ENCODE measurements around the gene CSNK2A1. TPM values are rescaled to one million over a fixed set of nuclear protein-coding genes. Genes with fewer than 3 reads are reported as not detected.
A peak's percentile ranks its signal among the peaks of the same experiment; 100 is the strongest.

The CSNK2A1 gene
- total and polyA plus RNA-seq, 11 donors, result 30.3 to 136 (median 119) TPM

DNA sequence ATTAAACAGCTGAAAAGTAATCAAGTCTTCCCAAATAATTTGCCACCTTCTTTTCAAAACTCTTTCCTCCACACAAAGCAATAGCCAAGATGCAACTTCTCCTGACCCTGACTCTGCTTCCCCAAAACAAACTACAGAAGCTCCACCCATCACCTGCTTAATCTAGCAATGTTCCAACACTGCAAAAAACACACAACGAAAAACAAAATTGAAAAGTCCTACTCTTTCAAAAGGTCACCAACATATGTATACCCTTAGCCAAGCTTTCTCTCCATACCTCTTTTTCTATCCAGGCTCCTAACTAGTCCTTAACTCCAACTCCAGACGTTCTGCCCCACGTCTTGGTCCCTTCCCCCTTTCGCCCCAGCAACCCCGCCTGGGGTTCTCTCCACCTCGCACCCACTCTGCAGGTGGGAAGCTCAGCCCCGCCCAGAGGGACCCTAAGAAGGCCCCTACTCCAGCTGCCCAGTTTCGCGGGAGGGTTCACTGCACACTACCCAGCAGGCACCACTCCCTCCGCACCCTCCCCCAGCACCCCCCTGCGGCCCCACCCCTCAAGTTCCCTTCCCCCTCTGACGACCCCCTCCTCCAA, 717 bp downstream of the CSNK2A1 start:
- Histone ChIP-seq H3K36me3 (no peaks in the 10 kb centered on the region), H3K4me1 (peaks cover 8 to 62% (median 37%) of the 10 kb centered on the region in 12 donors), H3K9me3 (peaks cover 0 to 8% (median 0%) of the 10 kb centered on the region in 12 donors), H3K27ac (peak overlapping the region; percentile 88 to 96 (median 92)), H3K27me3 (no peaks in the 10 kb centered on the region), H3K4me3 (peak overlapping the region; percentile 71 to 99 (median 90))
- DNase-seq (peak in 3 of 5 donors; percentile 25 to 36 (median 26)), ATAC-seq (peak in 3 of 4 donors; percentile 4 to 29 (median 17))
- 1 to 3% (median 2%) methylated on average over 11 to 12 of the region's 12 CpGs for WGBS, 4 donors
- intact Hi-C loops (cut with DNase I), result loop anchor here in 3 of 10 donors (1.0 to 10.0 kb wide), 5 partner anchors 110 to 292 kb away; partner anchors contain the start of genes FAM110A (in 1 of the 3), NRSN2 (in 1 of the 3), RBCK1 (in 1 of the 3) and SRXN1 (in 1 of the 3)
- TF ChIP-seq, protein P1, sequence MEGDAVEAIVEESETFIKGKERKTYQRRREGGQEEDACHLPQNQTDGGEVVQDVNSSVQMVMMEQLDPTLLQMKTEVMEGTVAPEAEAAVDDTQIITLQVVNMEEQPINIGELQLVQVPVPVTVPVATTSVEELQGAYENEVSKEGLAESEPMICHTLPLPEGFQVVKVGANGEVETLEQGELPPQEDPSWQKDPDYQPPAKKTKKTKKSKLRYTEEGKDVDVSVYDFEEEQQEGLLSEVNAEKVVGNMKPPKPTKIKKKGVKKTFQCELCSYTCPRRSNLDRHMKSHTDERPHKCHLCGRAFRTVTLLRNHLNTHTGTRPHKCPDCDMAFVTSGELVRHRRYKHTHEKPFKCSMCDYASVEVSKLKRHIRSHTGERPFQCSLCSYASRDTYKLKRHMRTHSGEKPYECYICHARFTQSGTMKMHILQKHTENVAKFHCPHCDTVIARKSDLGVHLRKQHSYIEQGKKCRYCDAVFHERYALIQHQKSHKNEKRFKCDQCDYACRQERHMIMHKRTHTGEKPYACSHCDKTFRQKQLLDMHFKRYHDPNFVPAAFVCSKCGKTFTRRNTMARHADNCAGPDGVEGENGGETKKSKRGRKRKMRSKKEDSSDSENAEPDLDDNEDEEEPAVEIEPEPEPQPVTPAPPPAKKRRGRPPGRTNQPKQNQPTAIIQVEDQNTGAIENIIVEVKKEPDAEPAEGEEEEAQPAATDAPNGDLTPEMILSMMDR (IDR thresholded peaks at IDR 0.05), result no peak
- no peak for TF ChIP-seq POLR2A (IDR thresholded peaks at IDR 0.05)

DNA sequence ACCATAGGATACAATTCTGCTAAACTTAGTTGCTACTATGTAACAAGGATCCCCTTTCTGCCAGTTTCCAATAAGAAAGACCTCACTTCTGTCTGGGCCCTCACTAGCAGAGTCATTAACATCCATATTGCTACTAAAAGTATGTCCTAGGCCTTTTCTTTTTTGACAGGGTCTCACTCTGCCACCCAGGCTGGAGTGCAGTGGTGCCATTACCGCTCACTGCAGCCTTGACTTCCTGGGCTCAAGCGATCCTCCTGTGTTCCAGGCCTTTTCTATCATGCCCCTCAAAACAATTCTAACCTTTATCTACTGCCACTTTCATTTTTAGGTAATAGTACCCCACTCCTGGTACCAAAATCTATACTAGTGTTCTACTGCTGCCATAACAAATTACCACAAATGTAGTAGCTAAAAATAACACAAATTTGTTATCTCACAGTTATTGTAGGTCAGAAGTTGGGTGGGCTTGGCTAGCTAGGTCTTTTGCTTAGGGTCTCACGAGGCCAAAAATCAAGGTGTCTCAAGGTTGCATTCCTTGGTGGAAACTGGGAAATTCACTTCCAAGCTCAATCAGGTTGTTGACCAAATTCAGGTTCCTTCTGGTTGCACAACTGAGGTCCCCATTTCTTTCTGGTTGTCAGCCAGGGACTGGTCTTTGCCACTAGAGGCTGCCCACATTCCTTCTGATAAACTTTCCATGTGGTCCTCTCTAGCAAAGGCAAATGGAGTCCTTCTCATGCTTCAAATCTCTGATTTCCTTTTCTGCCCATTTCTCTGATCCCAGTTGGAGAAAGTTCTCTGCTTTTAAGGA, 3.0 kb downstream of the CSNK2A1 start:
- Histone ChIP-seq H3K4me1 (peaks cover 12 to 83% (median 59%) of the 10 kb centered on the region in 12 donors), H3K27ac (peak overlapping the region in 4 of 12 donors; percentile 12 to 43 (median 35)), H3K27me3 (no peaks in the 10 kb centered on the region), H3K9me3 (peaks cover 0 to 8% (median 0%) of the 10 kb centered on the region in 12 donors), H3K36me3 (no peaks in the 10 kb centered on the region), H3K4me3 (peak overlapping the region in 1 of 12 donors; percentile 10)
- no peak for TF ChIP-seq POLR2A (IDR thresholded peaks at IDR 0.05)
- TF ChIP-seq, protein P1 (IDR thresholded peaks at IDR 0.05), result no peak
- no peak for ATAC-seq
- intact Hi-C loops (cut with DNase I), result loop anchor here in 3 of 10 donors (5.0 to 10.0 kb wide), 4 partner anchors 133 to 294 kb away; partner anchors contain the start of genes FAM110A (in 1 of the 3), NRSN2 (in 1 of the 3) and RBCK1 (in 1 of the 3)
- WGBS, 4 donors, result 93 to 97% (median 96%) methylated on average over 3 of the region's 3 CpGs
- DNase-seq, result no peak

DNA sequence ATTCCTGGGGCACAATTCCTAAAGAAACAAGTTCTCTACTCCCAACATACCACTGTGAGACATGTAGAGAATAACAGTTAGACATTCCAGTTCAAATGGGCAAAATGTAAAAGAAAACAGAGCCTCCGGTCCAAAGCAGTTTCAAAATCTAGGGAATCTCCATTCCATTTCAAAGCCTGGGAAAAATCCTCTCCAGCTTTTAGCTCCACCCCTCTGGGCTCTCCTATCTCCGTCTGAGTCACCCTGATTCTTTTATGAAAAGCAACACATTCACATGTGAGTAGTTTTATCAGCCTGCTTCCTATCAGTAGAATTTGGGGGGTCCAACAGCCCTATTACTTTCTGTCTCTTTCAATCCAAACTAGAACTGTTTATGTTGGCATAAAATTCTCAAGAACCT, 3.7 kb downstream of the CSNK2A1 start:
- DNase-seq (no peak), ATAC-seq (no peak)
- Histone ChIP-seq H3K36me3 (no peaks in the 10 kb centered on the region), H3K9me3 (peaks cover 0 to 8% (median 0%) of the 10 kb centered on the region in 12 donors), H3K4me3 (peak overlapping the region in 1 of 12 donors; percentile 10), H3K27ac (peak overlapping the region in 3 of 12 donors; percentile 12 to 43 (median 43)), H3K4me1 (peaks cover 12 to 89% (median 63%) of the 10 kb centered on the region in 12 donors), H3K27me3 (no peaks in the 10 kb centered on the region)
- WGBS, 4 donors, result 37 to 42% (median 38%) methylated on average over 2 of the region's 2 CpGs
- TF ChIP-seq, protein P1 (IDR thresholded peaks at IDR 0.05), result no peak
- no peak for TF ChIP-seq POLR2A (IDR thresholded peaks at IDR 0.05)
- intact Hi-C loops (cut with DNase I), result loop anchor here in 4 of 10 donors (5.0 to 10.0 kb wide), 5 partner anchors 38 to 295 kb away; partner anchors contain the start of genes FAM110A (in 1 of the 4), NRSN2 (in 1 of the 4) and RBCK1 (in 1 of the 4)
